Measurements from ENCODE around the gene FCHO1.

DNA sequence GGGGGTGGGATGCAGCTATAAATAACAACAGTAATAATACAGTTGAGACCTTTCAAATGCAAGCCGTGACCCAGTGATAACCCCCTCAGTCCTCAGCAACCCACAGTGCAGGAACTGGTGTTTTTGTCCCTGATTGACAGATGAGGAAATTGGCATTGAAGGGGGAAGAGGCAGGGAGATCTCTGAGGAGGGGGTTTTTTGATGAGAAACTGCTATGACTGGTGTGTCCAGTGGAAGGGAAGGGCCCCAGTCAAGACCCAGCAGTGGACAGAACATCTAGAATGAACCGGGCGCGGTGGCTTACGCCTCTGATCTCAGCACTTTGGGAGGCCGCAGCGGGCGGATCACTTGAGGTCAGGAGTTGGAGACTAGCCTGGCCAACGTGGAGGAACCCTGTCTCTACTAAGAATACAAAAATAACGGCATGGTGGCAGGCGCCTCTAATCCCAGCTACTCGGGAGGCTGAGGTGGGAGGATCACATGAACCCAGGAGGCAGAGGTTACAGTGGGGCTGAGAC lies 30.1 kb upstream of the FCHO1 start:
- TF ChIP-seq, protein P1, sequence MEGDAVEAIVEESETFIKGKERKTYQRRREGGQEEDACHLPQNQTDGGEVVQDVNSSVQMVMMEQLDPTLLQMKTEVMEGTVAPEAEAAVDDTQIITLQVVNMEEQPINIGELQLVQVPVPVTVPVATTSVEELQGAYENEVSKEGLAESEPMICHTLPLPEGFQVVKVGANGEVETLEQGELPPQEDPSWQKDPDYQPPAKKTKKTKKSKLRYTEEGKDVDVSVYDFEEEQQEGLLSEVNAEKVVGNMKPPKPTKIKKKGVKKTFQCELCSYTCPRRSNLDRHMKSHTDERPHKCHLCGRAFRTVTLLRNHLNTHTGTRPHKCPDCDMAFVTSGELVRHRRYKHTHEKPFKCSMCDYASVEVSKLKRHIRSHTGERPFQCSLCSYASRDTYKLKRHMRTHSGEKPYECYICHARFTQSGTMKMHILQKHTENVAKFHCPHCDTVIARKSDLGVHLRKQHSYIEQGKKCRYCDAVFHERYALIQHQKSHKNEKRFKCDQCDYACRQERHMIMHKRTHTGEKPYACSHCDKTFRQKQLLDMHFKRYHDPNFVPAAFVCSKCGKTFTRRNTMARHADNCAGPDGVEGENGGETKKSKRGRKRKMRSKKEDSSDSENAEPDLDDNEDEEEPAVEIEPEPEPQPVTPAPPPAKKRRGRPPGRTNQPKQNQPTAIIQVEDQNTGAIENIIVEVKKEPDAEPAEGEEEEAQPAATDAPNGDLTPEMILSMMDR (IDR thresholded peaks at IDR 0.05): no peak
- no peak for TF ChIP-seq EZH2 (IDR thresholded peaks at IDR 0.05)
- no peak for TF ChIP-seq EZH2phosphoT487 (IDR thresholded peaks at IDR 0.05)

Data from neural progenitor cell (in vitro differentiated cells).